HG03097 (cell line): ENCODE measurements around the gene RAPSN.

Experiments
- ATAC-seq: cut with Tn5 transposase; IDR thresholded peaks from one replicate; pipeline ENCODE4 v1.9.1; 2021; ENCODE audit not compliant: unreplicated experiment, low FRiP score

RAPSN gene

GRCh38 chr11:47448566-47449427 lies at the start of gene RAPSN:
RAPSN (minus strand) TSS chr11:47449136; CDS start chr11:47448964, 172 bp downstream.
- ATAC-seq: no peak

GRCh38 chr11:47498149-47498548 lies 49.2 kb upstream of the RAPSN start:
- ATAC-seq: no peak

GRCh38 chr11:47496808-47497207 lies 47.9 kb upstream of the RAPSN start:
- no peak for ATAC-seq

- no peak for ATAC-seq
Measured at GRCh38 chr11:47495856-47496217, 46.9 kb upstream of the RAPSN start.

- no peak for ATAC-seq
Measured at GRCh38 chr11:47495011-47495855, 46.3 kb upstream of the RAPSN start.

- ATAC-seq: no peak
Measured at GRCh38 chr11:47489395-47489755, 40.4 kb upstream of the RAPSN start.

- no peak for ATAC-seq
Measured at GRCh38 chr11:47488674-47489394, 39.9 kb upstream of the RAPSN start.

GRCh38 chr11:47488111-47488510 lies 39.2 kb upstream of the RAPSN start:
- no peak for ATAC-seq

- ATAC-seq: no peak
Measured at GRCh38 chr11:47487421-47487820, 38.5 kb upstream of the RAPSN start.

GRCh38 chr11:47485107-47485506 lies 36.2 kb upstream of the RAPSN start:
- ATAC-seq: no peak

- no peak for ATAC-seq
Measured at GRCh38 chr11:47483457-47483856, 34.5 kb upstream of the RAPSN start.

- no peak for ATAC-seq
Measured at GRCh38 chr11:47480762-47481161, 31.8 kb upstream of the RAPSN start.

- ATAC-seq: no peak
Measured at GRCh38 chr11:47478651-47479329, 29.9 kb upstream of the RAPSN start.

- no peak for ATAC-seq
Measured at GRCh38 chr11:47477753-47478152, 28.8 kb upstream of the RAPSN start.

GRCh38 chr11:47477323-47477722 lies 28.4 kb upstream of the RAPSN start:
- ATAC-seq: no peak

GRCh38 chr11:47470671-47471070 lies 21.7 kb upstream of the RAPSN start:
- no peak for ATAC-seq

- no peak for ATAC-seq
Measured at GRCh38 chr11:47469361-47470179, 20.6 kb upstream of the RAPSN start.

- ATAC-seq: no peak
Measured at GRCh38 chr11:47468598-47469214, 19.8 kb upstream of the RAPSN start.

- ATAC-seq: no peak
Measured at GRCh38 chr11:47467357-47467756, 18.4 kb upstream of the RAPSN start.
